B cell (primary cell): ENCODE measurements around the gene ANGPTL8. TPM values are rescaled to one million over a fixed set of nuclear protein-coding genes. Genes with fewer than 3 reads are reported as not detected.

Experiments
- ATAC-seq: fragments of 200-7000 bp; cut with Tn5 transposase; one replicate; pipeline ENCODE4 v1.10.0; 2021; ENCODE audit warnings: low read depth, mild to moderate bottlenecking, moderate number of reproducible peaks, moderate library complexity
- CTCF ChIA-PET: fragments of 350-600 bp; sonication (Branson Sonifier 250); formaldehyde crosslinking; loops from one replicate; lab custom pipeline; 2021; ENCODE audit warnings: antibody characterized with exemption, inconsistent platforms; lab: Charles Lee
- POLR2A ChIA-PET: fragments of 350-600 bp; sonication (Branson Sonifier 250); formaldehyde crosslinking; loops from one replicate; lab custom pipeline; 2021; ENCODE audit warnings: antibody characterized with exemption; lab: Charles Lee
- DNase-seq: peaks from one replicate; pipeline ENCODE4 v3.0.0; 2013
- H2AFZ ChIP-seq: 2 replicates; pipeline ENCODE4 v1.6.1; 2012; ENCODE audit warnings: mild to moderate bottlenecking, low read depth, low read length; ENCODE audit not compliant: insufficient read depth, poor library complexity, severe bottlenecking
- H3K27ac ChIP-seq, 2 donors: 1 replicate in 1 of 2; 2 replicates in 1 of 2; pipeline ENCODE4 v1.5.1; 2012 to 2013; ENCODE audit warnings: low read length in 2 of 2, mild to moderate bottlenecking in 2 of 2, moderate library complexity in 1 of 2
- H3K27me3 ChIP-seq, 4 experiments: fragments of 200-600 bp in 1 of 4; sonication (generic) in 1 of 4; replicated peaks in 1 of 4; 1 replicate in 2 of 4; 2 replicates in 2 of 4; pipeline versions ENCODE4 v1.6.1 to v1.7.0; 2013 to 2016; ENCODE audit warnings: low read length in 3 of 4, mild to moderate bottlenecking in 2 of 4, mixed read lengths in 1 of 4, moderate library complexity in 1 of 4; ENCODE audit not compliant: insufficient read depth in 4 of 4, control insufficient read depth in 3 of 4; ENCODE audit errors: control extremely low read depth in 1 of 4
- H3K36me3 ChIP-seq, 2 experiments: replicated peaks in 1 of 2; 1 replicate in 1 of 2; 2 replicates in 1 of 2; pipeline versions ENCODE4 v1.6.1 to v1.7.1; 2013; ENCODE audit warnings: low read length in 1 of 2; ENCODE audit not compliant: insufficient read depth in 2 of 2, control insufficient read depth in 1 of 2; ENCODE audit errors: control extremely low read depth in 1 of 2, extremely low read depth in 1 of 2
- H3K4me1 ChIP-seq, 2 donors: fragments of 200-600 bp in 1 of 2; sonication (generic) in 1 of 2; 1 replicate in 1 of 2; 2 replicates in 1 of 2; pipeline versions ENCODE4 v1.5.1 to v1.6.1; 2013 to 2017; ENCODE audit warnings: low read length in 2 of 2; ENCODE audit not compliant: control insufficient read depth in 2 of 2, insufficient read depth in 2 of 2
- H3K4me2 ChIP-seq: replicated peaks from 2 replicates; pipeline ENCODE3; 2012; ENCODE audit warnings: mild to moderate bottlenecking, low read depth, low read length; ENCODE audit not compliant: poor library complexity, severe bottlenecking
- H3K4me3 ChIP-seq, 5 experiments: fragments of 200-600 bp in 1 of 5; sonication (generic) in 1 of 5; 1 replicate in 3 of 5; 2 replicates in 2 of 5; pipeline versions ENCODE4 v1.5.1 to v1.7.0; 2011 to 2016; ENCODE audit warnings: low read length in 4 of 5, mild to moderate bottlenecking in 4 of 5, low read depth in 2 of 5, control low read depth in 1 of 5, moderate library complexity in 1 of 5; ENCODE audit not compliant: insufficient read depth in 1 of 5; ENCODE audit errors: control extremely low read depth in 1 of 5, extremely low read depth in 1 of 5
- H3K79me2 ChIP-seq: fragments of 200-600 bp; sonication (generic); one replicate; pipeline ENCODE4 v1.6.0; 2016; ENCODE audit warnings: low read length; ENCODE audit not compliant: control insufficient read depth, insufficient read depth
- H3K9ac ChIP-seq: fragments of 200-600 bp; sonication (generic); 2 replicates; pipeline ENCODE4 v1.6.1; 2017; ENCODE audit warnings: mild to moderate bottlenecking, low read length, moderate library complexity
- H3K9me3 ChIP-seq, 3 donors: one replicate each; pipeline versions ENCODE4 v1.6.1 to v1.7.1; 2013; ENCODE audit warnings: low read length in 2 of 3; ENCODE audit not compliant: control insufficient read depth in 2 of 3, insufficient read depth in 1 of 3; ENCODE audit errors: control extremely low read depth in 1 of 3
- H4K20me1 ChIP-seq: 2 replicates; pipeline ENCODE4 v1.6.0; 2012; ENCODE audit warnings: mild to moderate bottlenecking, low read length; ENCODE audit not compliant: insufficient read depth, control insufficient read depth, poor library complexity, severe bottlenecking
- H3K27ac Mint-ChIP-seq: one replicate; pipeline ENCODE4 v1.8.0; 2021; ENCODE audit warnings: mixed read lengths
- H3K27me3 Mint-ChIP-seq: one replicate; pipeline ENCODE4 v1.8.0; 2021; ENCODE audit warnings: mixed read lengths
- H3K4me1 Mint-ChIP-seq: one replicate; pipeline ENCODE4 v1.8.0; 2021; ENCODE audit warnings: mixed read lengths
- H3K4me3 Mint-ChIP-seq: one replicate; pipeline ENCODE4 v1.8.0; 2021; ENCODE audit warnings: mixed read lengths
- H3K9me3 Mint-ChIP-seq: one replicate; pipeline ENCODE4 v1.8.0; 2022; ENCODE audit warnings: mixed read lengths; ENCODE audit not compliant: insufficient read depth
- EZH2 ChIP-seq: IDR thresholded peaks from 2 replicates; pipeline ENCODE4 v1.6.1; 2012; ENCODE audit warnings: borderline replicate concordance, low read depth, mild to moderate bottlenecking, moderate library complexity, low read length; ENCODE audit not compliant: insufficient read depth, poor library complexity, severe bottlenecking
- WGBS: methylation state at CpG from one replicate; pipeline ENCODE4 v1.1.5; 2013; ENCODE audit warnings: missing lambda C conversion rate; ENCODE audit not compliant: insufficient coverage; 5-methylcytosine and 5-hydroxymethylcytosine counted together
- intact Hi-C: fragments of 100-400 bp; cut with micrococcal nuclease; formaldehyde crosslinking; loops from one replicate; pipeline ENCODE4 v1.10.0; 2022
- polyA minus RNA-seq: library from RNA; depleted of rRNA, polyadenylated mRNA; stranded (reverse); fragments of >200 nt; gene quantifications from 2 replicates; pipeline ENCODE4 v1.2.3, GENCODE V29; 2012
- polyA plus RNA-seq: library from polyadenylated mRNA; depleted of rRNA; stranded (reverse); fragments of >200 nt; gene quantifications from 2 replicates; pipeline ENCODE4 v1.2.3, GENCODE V29; 2012
- total RNA-seq, 2 donors: library from RNA; stranded (reverse); fragments of 120-200 nt in 1 of 2; gene quantifications; 1 replicate in 1 of 2; 2 replicates in 1 of 2; pipeline versions ENCODE4 v1.2.3 to v1.2.4, GENCODE V29; 2013 to 2022
- TF ChIP-seq, protein P1 (sequence below): fragments of 200-600 bp; IDR thresholded peaks from one replicate; pipeline ENCODE4 v1.8.0; 2022; ENCODE audit warnings: antibody characterized with exemption, mild to moderate bottlenecking

The ANGPTL8 gene
- total RNA-seq (not detected in 2 replicates), polyA plus RNA-seq (not detected in 2 replicates), polyA minus RNA-seq (not detected in 2 replicates)
- total RNA-seq (2013), result not detected

DNA sequence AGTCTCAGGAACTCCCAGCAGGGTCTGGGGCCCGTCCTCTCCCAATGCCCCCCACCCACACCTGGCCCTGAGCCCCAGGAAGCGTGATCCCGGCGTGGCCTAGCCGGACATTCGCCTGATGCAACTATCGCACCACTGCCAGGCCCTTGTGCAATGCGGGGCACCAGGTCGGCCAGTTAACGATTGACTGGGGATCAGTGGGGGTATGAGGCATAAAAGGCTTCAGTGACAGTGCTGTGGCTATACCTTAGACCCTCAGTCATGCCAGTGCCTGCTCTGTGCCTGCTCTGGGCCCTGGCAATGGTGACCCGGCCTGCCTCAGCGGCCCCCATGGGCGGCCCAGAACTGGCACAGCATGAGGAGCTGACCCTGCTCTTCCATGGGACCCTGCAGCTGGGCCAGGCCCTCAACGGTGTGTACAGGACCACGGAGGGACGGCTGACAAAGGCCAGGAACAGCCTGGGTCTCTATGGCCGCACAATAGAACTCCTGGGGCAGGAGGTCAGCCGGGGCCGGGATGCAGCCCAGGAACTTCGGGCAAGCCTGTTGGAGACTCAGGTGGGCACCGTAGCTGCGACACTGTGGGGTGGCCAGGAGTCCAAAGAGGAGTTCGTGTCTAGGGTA, at the start of gene ANGPTL8:
Gene ANGPTL8, plus strand, starts transcription at position 243 of the 624 bp plus-strand sequence. Its CDS starts 19 bp downstream, at position 262.
- ChIA-PET POLR2A (no interaction called here), CTCF (no interaction called here)
- H2AFZ ChIP-seq, result no peak within 1 kb of the TSS
- H3K4me1 ChIP-seq, result peaks cover 3 to 4% of the 10 kb centered on the region in 2 donors
- Mint-ChIP-seq H3K4me1 (peaks cover 6% of the 10 kb centered on the region), H3K27ac (no peak within 1 kb of the TSS), H3K4me3 (no peak within 1 kb of the TSS), H3K9me3 (peaks cover 4% of the 10 kb centered on the region), H3K27me3 (no peaks in the 10 kb centered on the region)
- H3K27ac ChIP-seq, result no peak within 1 kb of the TSS
- H3K4me3 ChIP-seq, result no peak within 1 kb of the TSS
- peaks cover 0 to 38% (median 12%) of the 10 kb centered on the region in 3 donors for H3K9me3 ChIP-seq
- ATAC-seq (no peak), DNase-seq (no peak)
- no peaks in the 10 kb centered on the region for H4K20me1 ChIP-seq
- intact Hi-C loops, result no loop called here
- H3K4me2 ChIP-seq, result no peak within 1 kb of the TSS
- H3K27me3 ChIP-seq, result peaks cover 0 to 3% (median 1%) of the 10 kb centered on the region in 4 experiments
- TF ChIP-seq, protein P1, sequence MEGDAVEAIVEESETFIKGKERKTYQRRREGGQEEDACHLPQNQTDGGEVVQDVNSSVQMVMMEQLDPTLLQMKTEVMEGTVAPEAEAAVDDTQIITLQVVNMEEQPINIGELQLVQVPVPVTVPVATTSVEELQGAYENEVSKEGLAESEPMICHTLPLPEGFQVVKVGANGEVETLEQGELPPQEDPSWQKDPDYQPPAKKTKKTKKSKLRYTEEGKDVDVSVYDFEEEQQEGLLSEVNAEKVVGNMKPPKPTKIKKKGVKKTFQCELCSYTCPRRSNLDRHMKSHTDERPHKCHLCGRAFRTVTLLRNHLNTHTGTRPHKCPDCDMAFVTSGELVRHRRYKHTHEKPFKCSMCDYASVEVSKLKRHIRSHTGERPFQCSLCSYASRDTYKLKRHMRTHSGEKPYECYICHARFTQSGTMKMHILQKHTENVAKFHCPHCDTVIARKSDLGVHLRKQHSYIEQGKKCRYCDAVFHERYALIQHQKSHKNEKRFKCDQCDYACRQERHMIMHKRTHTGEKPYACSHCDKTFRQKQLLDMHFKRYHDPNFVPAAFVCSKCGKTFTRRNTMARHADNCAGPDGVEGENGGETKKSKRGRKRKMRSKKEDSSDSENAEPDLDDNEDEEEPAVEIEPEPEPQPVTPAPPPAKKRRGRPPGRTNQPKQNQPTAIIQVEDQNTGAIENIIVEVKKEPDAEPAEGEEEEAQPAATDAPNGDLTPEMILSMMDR, result no peak
- no peak for TF ChIP-seq EZH2
- H3K79me2 ChIP-seq, result no peaks in the 10 kb centered on the region
- WGBS, result 95% methylated on average over 23 of the region's 23 CpGs
- H3K9ac ChIP-seq, result no peak within 1 kb of the TSS
- H3K36me3 ChIP-seq, result no peaks in the 10 kb centered on the region

- H3K4me1 Mint-ChIP-seq, result peaks cover 9% of the 10 kb centered on the region
- no peaks in the 10 kb centered on the region for H3K9me3 Mint-ChIP-seq
- no peak overlapping the region for H3K27ac Mint-ChIP-seq
- no peak for DNase-seq
- H3K4me1 ChIP-seq, result peaks cover 6 to 17% of the 10 kb centered on the region in 2 donors
- ATAC-seq, result no peak
- ChIA-PET POLR2A (no interaction called here), CTCF (interaction anchor here (2.0 kb wide), 1 partner anchor 13 kb away, joined by 7 read pairs; no protein-coding TSS in a partner anchor)
- no peak overlapping the region for H3K4me3 ChIP-seq
- TF ChIP-seq, protein P1, result no peak
- no peak for TF ChIP-seq EZH2
- intact Hi-C loops, result no loop called here
- no peak overlapping the region for H3K4me2 ChIP-seq
- no peak overlapping the region for H3K27ac ChIP-seq
- H3K9ac ChIP-seq, result no peak overlapping the region
- peaks cover 0 to 22% (median 2%) of the 10 kb centered on the region in 3 donors for H3K9me3 ChIP-seq
- WGBS, result 73% methylated on average over 6 of the region's 8 CpGs
- no peaks in the 10 kb centered on the region for H3K36me3 ChIP-seq
- H3K27me3 ChIP-seq, result peaks cover 0 to 26% (median 2%) of the 10 kb centered on the region in 4 experiments
- H3K79me2 ChIP-seq, result no peaks in the 10 kb centered on the region
- no peaks in the 10 kb centered on the region for H4K20me1 ChIP-seq
- H3K27me3 Mint-ChIP-seq, result peaks cover 2% of the 10 kb centered on the region
- no peak overlapping the region for H2AFZ ChIP-seq
- H3K4me3 Mint-ChIP-seq, result no peak overlapping the region
Measured at GRCh38 chr19:11190501-11190900, 48.9 kb upstream of the ANGPTL8 start.
